ENCODE results near the gene EVA1A.
"Not testable (repeated sequence)": the region's sequence is repeated elsewhere in the genome, so short reads cannot be mapped to it uniquely, and the experiment has no call there.

DNA sequence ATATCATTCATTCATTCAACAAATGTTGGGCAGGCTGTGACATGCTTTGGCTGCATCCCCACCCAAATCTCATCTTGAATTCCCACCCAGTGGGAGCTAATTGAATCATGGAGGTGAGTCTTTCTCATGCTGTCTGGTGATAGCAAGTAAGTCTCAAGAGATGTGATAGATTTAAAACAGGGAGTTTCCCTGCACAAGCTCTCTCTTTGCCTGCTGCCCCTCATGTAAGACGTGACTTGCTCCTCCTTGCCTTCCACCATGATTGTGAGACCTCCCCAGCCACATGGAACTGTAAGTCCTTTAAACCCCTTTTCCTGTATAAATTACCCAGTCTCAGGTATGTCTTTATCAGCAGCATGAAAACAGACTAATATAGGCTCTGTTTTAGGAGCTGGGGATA lies 83.0 kb downstream of the EVA1A start:
- TF ChIP-seq EZH2 (IDR thresholded peaks at IDR 0.05; ENCODE audit: insufficient read depth, poor library complexity, severe bottlenecking); EZH2phosphoT487 (IDR thresholded peaks at IDR 0.05; ENCODE audit: insufficient read depth, low read depth): not testable (repeated sequence)

Measured in GM23248 (cell line).